AG04449 (cell line): ENCODE measurements around the gene CDH13.

Experiments
- CTCF ChIA-PET: fragments of 350-600 bp; formaldehyde crosslinking; extraction: SDS; loops from one replicate; lab custom pipeline; 2021; ENCODE audit warnings: antibody characterized with exemption; lab: Yijun Ruan, JAX
- POLR2A ChIA-PET: fragments of 400-600, 350-600 bp; formaldehyde crosslinking; extraction: SDS; loops from one replicate; lab custom pipeline; 2020; ENCODE audit warnings: antibody characterized with exemption, inconsistent platforms; lab: Yijun Ruan, JAX
- DNase-seq: peaks from one replicate; pipeline ENCODE4 v3.0.0-alpha.2; 2010; ENCODE audit warnings: low read depth, low spot score
- H3K4me3 ChIP-seq: 2 replicates; pipeline ENCODE4 v1.5.1; 2011; ENCODE audit warnings: low read depth, mild to moderate bottlenecking, control low read depth, low read length
- TF ChIP-seq, protein P1 (sequence below): IDR thresholded peaks from one replicate; pipeline ENCODE4 v1.5.1; 2011; ENCODE audit warnings: mild to moderate bottlenecking, moderate library complexity, low read length, control low read depth, inconsistent platforms; ENCODE audit not compliant: insufficient read depth; ENCODE audit errors: missing control alignments

The CDH13 gene

DNA sequence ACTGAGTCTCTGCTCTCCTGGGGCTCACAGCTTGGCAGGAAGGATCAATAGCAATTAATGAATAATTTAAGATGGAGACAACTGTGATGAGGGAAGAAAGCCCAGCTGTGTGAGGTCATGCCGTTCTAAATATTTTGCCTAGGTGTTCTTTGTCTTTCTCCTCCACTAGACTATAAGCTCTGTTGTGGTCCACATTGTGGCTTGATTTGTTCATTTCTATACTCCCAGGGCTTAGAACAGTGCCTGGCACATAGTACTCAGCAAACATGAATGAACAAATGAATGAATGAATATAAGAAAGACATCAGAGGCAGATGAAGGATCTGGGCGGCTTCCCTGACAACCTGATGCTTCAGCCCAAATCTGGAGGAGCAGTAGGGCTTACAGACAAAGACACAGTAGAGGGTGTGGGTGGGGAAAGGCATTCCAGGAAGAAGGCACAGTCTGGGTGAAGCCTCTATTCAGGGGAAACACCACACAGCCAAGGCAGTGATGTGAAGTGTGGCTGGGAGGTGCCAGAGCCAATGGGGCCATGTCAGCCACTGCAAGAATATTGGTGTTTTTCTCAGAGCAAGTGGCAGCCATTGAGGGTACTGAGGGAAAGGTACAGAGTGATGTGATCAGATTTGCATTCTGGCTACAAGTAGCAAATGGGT lies 8.3 kb downstream of the CDH13 start:
- CTCF ChIA-PET, result interaction anchor here (1.5 to 1.7 kb wide), 2 partner anchors 10 to 267 kb away, joined by 3 to 5 read pairs; no protein-coding TSS in a partner anchor

GRCh38 chr16:82636485-82636884 lies 9.7 kb downstream of the CDH13 start:
- H3K4me3 ChIP-seq, result no peak overlapping the region
- no peak for DNase-seq
- TF ChIP-seq, protein P1, sequence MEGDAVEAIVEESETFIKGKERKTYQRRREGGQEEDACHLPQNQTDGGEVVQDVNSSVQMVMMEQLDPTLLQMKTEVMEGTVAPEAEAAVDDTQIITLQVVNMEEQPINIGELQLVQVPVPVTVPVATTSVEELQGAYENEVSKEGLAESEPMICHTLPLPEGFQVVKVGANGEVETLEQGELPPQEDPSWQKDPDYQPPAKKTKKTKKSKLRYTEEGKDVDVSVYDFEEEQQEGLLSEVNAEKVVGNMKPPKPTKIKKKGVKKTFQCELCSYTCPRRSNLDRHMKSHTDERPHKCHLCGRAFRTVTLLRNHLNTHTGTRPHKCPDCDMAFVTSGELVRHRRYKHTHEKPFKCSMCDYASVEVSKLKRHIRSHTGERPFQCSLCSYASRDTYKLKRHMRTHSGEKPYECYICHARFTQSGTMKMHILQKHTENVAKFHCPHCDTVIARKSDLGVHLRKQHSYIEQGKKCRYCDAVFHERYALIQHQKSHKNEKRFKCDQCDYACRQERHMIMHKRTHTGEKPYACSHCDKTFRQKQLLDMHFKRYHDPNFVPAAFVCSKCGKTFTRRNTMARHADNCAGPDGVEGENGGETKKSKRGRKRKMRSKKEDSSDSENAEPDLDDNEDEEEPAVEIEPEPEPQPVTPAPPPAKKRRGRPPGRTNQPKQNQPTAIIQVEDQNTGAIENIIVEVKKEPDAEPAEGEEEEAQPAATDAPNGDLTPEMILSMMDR, result no peak
- POLR2A ChIA-PET, result no interaction called here
- CTCF ChIA-PET, result interaction anchor here (1.2 to 9.7 kb wide), 2 partner anchors 16 to 582 kb away, joined by 3 to 145 read pairs; no protein-coding TSS in a partner anchor

More for the DNA sequence above, 8.3 kb downstream of the CDH13 start:
- DNase-seq, result no peak
- no peak overlapping the region for H3K4me3 ChIP-seq
- POLR2A ChIA-PET, result interaction anchor here (1.5 kb wide), 1 partner anchor 19 kb away, joined by 3 read pairs; no protein-coding TSS in a partner anchor
- TF ChIP-seq, protein P1, result no peak

GRCh38 chr16:82636958-82637357 lies 10.2 kb downstream of the CDH13 start:
- ChIA-PET CTCF (interaction anchor here (1.2 to 9.7 kb wide), 2 partner anchors 16 to 582 kb away, joined by 3 to 145 read pairs; no protein-coding TSS in a partner anchor), POLR2A (no interaction called here)
- no peak for DNase-seq
- TF ChIP-seq, protein P1, result no peak
- no peak overlapping the region for H3K4me3 ChIP-seq

DNA sequence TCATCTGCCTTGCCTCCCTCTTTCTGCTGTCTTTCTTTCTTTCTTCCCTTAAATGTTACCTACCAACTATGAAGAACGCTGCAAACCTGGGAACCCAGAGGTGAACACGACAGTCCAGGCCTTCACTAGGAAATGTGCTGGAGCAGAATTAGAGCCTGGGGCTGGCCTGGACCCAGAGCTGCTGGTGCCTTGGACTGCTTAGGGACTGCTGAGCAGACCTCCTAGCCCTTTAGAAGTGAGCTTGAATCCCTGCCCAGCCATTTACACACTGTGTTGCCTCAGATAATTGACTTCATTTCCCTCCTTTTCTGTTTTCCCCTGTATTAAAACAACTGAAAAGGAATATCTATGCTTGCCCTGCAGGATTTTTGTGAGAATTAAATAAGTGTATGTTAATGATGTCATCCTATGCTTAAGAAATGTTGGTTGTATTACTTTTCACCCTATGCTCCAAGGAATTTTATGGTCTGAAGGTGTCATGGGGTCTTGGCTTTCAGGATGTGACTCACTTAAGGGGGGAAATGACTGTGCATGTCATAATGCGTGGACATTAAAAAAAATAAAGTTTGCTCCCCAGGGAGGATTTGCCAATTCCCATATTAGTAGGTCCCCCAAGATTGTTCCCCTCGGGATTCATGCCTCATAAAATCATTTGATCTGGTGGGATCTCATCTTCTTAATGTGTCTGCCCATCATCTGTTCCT lies 11.5 kb downstream of the CDH13 start:
- DNase-seq, result no peak
- TF ChIP-seq, protein P1, result no peak
- no peak overlapping the region for H3K4me3 ChIP-seq
- ChIA-PET CTCF (interaction anchor here (0.8 to 9.7 kb wide), 6 partner anchors 9 to 810 kb away, joined by 3 to 145 read pairs (median 5); no protein-coding TSS in a partner anchor), POLR2A (no interaction called here)

DNA sequence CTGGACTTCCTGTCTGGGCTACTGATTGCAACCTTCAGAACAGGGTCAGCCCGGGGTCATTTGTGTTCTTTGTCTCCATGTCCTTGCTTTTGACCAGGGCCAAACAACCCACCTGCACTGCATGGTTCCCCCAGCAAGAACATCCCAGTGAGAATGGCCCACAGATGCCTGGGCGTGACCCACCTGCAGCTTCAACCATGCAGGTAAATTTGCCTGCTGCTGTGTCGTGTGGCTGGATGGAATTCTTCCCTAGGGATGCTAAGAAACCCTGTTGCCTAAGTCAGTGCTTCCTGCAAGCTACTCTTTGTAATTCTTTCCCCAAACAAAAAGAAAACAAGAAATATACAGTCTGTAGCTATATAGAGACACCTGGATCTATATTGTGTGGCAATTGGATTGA lies 12.5 kb downstream of the CDH13 start:
- POLR2A ChIA-PET, result interaction anchor here (2.0 kb wide), 1 partner anchor 14 kb away, joined by 4 read pairs; no protein-coding TSS in a partner anchor
- CTCF ChIA-PET, result interaction anchor here (0.6 to 9.7 kb wide), 26 partner anchors 8 to 576 kb away, joined by 3 to 145 read pairs (median 3); partner anchors contain the start of gene CDH13
- H3K4me3 ChIP-seq, result no peak overlapping the region
- TF ChIP-seq, protein P1, result no peak
- DNase-seq, result no peak
